ENCODE data around the gene CTIF.

The CTIF gene

DNA sequence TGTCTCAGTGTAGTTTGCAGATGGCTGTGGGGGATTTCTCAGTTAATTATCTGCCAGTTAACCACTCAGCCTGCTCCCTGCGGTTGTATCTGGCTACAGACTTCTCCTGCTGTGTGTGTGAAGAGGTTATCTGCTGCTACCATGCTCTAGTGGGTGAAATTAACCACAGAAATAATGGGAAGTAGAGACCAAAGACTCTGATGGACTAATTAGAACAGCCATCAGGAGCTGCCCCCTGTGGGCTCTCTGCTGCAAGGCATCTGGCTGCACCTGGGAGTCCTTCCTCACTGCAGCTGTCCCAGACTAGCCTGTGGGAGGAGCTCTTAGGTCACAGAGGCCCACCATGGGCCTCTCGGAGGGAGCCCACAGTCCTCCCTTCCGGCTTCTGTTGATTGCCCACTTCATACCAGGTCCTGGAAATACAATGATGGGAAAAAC lies 66.6 kb downstream of the CTIF start:
- DNase-seq = no peak

DNA sequence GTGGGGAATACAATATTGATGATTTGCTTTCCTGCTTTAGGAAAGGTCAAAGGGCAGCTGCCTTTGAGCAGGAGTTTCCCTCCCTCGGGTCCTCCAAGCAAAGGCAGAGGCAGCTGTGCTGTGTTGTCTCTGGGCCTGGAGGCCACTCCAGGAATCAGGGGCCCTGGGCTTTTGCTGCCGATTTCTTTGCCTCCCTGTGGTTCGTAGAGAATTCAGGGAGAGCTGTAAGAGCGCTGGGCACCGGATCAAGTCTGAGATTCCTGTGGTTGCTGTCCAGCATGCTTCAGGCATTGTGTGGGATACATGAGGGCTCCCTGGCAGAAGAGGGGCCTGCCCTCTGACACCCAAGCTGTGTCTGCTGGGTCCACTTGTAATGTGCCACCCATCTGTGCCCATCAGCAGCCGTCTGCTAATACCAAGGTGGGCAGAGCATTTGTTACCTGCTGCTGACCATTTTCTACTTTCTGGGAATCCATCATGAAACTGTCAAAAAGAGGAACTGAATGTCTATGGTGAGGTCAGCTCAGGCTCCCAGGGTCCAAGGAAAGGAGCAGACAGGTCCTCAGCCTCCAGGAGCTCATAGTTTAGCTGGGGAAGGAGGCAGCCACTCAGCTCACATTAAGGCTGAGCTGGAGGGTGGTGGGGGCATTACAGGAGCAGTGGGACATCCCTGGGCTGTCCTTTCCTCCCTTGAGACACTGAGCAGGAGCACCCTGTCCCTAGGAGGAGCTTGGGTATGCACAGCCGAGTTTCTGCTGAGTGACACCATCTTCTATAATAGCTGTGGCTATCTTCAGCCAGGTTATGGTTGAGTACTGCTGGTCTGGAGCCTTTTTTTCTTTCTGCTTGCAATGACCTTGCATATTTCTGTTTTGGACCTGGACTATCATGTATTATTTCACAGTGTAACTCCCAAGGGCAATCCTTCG lies 68.5 kb downstream of the CTIF start:
- DNase-seq = no peak

DNA sequence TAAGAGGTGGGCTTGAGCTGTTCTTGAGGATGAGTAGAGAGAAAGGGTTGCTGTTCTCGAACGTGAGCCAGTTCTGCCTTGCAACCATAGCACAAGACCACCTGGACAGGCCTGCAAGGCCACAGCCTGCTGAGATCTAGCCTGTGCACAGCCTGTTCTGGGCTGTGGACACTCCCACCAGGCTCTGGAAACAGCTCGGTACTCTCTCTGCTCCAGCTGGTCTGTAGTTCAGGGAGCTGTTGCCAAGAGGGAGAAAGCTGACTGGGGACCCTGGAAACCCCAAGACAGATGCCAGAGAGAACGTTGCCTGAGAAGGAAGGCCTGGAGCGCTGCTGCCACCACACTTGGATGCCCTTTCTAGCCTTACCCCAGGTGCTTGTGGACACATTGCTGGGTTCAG lies 69.8 kb downstream of the CTIF start:
- no peak for DNase-seq

DNA sequence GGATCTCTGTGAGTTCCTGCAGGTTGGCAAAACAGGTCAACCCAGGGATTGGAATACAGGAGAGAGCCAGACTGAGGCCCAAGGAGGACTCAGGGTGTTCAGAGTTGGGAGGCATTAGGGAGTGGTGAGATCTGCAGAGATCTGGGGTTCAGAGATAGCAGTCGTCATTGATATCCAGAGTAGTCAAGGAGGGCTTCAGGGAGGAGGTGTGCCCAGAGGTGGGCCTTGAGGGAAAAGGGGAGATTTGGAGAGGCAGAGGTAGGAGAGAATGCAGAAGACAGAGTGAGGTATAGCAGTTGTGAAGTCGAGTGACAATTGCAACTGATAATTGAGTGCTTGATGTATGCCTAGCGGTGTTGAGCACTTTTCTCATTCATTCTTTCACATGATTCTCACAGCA lies 70.3 kb downstream of the CTIF start:
- no peak for DNase-seq

DNA sequence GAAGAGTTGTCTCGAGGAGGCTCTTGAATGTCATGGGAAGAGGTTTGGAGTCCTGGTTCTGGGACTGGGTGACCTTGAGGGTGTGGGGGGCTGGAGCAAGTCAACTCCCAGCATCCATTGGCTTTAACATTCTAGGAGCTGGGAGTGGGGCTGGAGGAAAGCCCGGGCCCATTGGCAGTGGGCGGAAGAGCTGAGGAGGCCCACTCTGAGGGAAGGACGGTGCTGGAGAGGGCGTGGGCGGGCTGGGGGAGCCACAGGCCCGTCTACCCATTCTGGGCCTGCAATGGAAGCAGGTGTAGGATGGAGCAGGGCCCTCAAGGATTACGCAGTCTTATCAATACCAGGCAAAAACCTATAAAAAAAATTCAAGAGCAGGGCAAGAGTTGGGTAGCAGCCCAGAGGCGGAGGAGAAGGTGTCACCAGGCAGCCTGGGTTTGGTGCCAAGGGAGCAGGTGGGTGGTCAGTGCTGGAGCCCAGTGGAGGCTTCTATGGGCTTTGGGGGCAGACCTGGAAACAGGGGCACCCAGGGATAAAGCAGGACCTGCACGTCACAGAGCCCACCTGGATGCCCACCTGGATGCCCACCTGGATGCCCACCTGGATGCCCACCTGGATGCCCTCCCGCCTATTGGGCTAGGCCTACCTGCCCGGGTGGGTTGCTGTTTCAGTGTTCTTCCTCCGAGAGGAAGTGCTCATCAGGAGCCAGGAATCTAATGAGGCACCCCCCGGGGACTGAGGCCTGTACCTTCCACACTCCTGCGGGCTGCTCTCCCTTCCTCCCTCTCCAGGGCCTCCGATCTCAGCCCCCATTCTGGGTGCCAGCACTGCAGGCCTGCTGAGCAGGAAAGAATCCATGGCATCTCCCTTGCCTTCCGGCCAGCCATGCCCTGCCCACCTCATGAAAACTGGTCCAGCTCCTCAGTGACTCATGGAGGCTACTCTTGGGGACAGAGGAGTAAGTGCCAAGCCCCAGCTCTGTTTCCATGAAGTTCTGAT lies 71.3 kb downstream of the CTIF start:
- DNase-seq = no peak

DNA sequence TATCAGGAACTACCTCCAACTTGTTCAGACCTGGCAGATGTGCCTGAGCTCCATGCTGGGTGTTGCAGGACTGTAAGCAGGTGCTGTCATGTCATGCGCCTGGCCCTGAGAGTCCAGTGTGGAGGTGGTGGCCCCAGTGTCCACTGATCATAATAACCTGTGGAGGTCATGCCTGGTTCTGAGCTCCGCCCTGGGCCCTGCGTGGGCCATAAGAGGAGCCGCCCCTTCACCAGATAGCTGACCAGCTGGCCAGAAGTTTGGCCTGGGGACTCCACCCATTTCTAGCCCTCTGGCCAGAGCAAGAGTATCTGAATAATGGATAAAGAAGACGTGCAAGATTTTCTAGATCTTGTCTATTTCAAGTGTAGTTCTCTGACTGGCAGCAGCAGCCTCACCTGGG lies 72.4 kb downstream of the CTIF start:
- no peak for DNase-seq

DNA sequence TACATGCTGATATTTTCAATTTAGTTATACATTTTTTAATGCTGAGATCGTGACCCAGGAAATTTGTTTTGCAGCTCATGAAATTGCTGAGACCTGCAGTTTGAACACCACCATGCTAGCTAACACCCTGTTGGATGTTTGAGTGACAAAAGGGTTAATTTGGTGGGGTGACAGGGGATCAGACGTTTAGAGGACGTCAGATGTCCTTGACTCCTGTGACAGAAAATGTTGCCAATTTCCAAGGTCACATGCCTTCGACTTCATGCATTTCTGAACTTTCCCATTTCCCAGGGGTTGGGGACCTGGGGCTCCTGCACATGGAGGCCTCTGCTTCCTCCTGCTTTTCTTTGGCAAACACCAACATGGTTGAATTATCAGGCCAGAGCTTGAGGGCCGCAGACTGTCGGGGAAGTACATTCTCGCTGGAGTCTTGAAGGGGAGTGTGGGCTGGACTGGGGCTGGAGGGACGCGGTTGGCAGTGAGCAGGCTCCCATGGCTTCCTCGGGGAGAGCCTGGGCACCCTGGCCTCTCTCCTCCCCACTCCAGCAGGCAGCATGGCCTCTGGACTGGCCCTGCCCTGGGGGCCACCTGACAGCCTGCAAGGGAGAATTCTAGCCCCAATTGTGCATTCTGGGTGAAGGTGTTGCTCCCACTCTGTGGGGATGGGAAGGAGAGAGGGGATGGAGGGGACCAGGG lies 73.1 kb downstream of the CTIF start:
- DNase-seq = no peak

DNA sequence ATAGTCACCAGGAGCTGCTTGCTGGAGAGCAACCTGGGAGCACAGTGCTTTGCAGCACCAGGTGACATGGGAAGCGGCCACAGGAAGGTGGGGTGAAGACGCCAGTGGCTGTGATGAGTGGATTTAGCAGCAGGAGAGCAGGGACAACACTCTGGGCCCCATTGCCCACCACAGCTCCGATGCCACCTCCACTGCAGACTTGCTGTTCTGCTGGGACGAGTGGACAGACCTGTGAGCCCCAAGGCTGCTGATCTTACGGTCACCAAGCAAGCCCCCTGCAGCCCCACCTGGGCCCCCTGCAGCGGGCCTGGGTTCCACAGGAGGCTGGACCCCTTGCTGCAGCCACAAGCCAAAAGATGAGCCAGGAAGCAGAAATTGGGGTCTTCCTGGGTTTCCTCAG lies 73.7 kb downstream of the CTIF start:
- DNase-seq = no peak

DNA sequence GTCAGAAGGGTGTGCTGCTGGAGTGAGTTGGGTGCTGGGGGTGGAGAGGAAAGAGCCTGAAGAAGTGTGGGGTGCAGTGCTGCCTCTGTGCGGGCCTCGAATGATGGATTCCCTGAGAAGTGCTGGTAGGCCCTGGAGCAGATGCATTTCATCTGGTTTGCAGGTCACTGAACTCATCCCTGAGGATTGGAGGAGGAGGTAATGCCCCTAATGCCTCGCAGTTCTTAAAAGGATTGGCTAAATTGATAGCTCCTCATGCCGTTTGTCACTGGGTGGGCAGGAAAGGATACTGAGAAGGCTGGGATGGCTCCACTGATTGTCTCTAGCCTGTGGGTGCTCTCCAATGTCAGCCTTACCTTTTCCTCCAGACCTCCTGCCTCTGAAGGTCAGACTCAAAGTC lies 74.1 kb downstream of the CTIF start:
- DNase-seq = no peak

DNA sequence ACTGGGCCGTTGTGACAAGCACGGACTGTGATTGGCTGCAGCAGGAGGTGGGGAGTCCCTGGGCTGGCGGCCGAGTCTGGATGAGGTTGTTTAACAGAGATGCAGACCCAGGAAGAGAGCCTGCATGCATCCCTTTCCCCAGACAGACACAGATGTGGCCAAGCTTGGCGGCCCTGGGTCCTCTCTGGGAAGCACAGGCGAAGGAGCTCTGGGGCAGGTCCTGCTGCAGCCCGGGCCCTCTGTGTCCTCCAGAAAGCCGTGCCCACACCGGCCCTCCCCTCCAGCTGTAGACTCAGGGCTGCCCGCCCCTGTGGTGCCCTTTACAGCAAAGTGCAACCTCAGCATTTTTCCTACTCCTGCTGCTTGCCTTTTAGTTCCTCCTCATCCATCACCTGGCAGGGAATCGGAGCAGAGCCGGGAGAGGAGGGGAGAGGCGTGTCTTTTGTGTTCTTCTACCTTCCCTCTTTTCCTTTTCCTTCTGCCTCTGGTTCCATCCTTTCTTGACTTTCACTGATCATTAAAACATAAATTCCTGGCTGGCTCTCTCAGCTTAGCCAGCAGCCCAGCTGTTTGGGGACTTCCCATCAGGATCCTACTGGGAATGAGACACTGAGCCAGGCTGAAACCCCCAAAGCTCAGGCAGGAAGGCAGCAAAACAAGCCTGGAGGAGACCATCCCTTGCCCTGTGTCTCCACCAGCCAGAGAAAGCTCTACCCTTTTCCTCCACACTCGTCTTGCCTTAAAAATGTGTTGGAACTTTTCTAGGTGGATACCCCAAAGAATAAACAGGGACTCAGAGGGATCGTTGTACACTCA lies 75.0 kb downstream of the CTIF start:
- DNase-seq = no peak

DNA sequence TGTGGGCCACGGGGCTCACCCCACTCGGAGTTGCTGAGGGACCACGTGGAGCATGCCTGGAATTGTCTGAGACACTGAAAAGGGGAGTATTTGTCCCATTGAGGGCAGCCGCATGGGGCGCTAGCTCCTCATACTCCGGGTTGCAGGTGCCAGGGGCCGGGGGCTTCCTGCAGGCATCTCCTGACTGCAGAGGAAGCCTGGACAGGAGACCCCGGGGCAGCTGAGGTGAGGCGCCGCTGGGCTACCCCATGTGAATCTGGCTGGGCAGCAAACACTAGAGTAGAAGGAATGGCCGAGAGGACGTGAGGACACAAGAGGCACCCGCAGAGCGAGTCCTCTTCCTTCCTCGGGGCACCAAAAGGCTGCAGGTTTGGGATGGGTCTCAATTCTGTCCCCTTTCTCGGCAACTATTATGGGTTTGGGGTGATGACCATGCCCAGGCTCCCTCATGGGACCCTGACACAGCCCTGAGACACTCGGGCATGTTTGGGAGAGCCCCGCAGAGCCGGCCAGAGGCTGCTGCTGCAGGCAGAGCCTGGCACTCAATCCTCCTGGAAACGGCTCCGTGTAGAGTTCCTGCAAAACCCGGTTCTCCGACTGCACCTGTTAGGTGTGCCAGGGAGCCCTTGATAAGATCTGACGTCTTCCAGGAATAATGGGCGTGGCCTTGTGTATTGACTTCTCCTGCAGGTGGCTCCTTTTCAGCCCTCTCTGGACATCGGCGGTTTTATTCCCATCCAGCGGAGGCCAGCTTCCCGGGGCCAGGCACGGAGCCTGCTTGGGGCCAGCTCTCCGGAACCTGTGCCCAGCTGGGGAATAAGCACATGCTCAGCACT lies 77.0 kb downstream of the CTIF start:
- DNase-seq = no peak

DNA sequence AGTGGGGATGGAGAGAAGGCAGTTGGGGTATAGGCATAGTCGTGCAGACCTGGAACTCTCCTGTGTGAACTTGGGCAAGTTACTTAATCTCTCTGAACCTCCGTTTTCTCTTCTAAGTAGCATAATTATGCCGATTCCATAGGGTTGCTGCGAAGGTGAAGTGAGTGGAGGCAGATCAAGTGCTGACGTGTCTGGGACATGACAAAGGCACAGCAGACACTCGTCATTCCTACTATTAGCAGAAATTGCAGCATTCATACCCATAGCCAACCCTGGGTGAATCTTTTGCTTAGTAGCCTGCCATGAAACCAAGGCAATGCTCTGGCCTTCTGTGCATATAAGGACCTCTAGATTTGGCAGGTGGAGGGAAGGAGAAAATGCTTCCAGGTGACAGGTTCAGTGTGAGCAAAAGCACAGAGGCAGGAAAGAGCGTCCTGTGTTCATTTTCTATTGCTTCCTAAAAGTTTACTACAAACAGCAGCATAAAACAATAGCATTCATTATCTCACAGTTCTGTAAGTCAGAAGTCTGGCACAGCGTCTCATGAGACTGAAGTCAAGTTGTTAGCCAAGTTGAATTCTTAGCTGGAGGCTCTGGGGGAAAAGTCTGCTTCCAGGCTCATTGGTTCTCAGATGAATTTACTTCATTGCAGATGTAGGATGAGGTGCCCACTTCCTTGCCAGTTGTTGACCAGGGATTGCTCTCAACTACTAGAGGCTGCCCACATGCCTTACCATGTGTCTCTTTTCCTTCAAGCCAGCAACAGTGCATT lies 77.8 kb downstream of the CTIF start:
- DNase-seq = no peak

DNA sequence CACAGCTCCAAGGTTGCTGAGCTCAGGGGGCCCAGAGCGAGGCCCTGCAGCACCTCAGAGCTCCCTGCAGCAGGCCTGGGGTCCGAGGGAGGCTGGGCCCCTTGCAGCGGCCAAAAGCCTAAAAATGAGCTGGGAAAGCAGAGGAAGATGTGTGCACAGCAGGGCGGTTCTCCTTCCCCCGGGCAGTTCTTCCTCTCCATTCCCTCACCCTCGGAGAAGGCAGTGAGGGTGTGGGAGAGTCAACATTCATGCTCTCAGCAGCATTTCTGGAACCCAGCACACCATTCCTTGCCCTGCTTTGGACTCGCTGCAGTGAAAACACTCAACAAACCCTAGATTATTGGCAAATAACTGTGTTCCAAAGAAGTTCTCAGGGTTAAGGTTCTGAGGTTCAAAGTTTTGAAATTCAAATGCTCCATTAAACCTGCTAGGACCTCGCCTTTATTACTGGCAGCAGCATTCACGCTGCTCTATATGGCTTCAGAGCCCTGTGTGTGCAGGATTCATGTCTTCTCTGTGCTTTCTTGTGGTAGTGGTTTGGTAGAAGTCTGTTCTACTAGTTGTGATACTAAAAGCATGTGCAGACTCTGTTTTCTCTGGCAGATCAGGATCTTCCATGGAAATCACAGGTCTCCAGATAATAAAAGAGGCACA lies 79.1 kb downstream of the CTIF start:
- DNase-seq = no peak

DNA sequence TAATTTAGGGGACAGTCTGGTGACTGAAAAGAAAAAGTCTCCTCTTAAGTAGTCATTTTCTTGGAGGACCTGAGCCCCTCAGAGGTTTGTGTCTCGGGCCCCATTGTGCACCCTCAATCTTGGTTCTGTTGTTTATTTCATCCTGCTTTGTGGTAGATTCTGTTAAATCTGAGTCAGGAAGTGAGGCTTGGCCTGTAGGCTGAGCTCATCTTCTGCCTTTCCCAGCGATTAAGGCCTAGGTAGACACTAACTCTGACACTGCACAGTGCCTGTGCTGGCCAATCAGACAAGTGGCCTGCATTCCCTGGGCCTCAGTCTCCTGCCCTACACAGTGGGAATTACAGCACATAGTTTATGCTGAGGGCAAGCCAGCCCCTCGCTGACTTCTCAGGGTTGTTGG lies 80.2 kb downstream of the CTIF start:
- no peak for DNase-seq

DNA sequence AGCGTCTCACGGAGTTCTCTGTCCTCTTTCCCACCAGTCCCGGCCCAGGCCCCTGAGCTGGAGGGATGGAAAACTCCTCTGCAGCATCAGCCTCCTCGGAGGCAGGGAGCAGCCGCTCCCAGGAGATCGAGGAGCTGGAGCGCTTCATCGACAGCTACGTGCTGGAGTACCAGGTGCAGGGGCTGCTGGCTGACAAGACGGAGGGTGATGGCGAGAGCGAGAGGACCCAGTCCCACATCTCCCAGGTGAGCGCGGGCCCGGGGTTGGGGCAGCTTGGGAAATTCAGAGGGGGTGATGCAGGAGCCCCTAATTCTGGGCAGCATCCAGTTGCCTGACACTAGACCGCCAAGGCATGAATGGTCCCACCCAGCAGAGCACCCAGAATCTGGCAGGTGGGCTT lies 80.7 kb downstream of the CTIF start:
- DNase-seq = no peak

DNA sequence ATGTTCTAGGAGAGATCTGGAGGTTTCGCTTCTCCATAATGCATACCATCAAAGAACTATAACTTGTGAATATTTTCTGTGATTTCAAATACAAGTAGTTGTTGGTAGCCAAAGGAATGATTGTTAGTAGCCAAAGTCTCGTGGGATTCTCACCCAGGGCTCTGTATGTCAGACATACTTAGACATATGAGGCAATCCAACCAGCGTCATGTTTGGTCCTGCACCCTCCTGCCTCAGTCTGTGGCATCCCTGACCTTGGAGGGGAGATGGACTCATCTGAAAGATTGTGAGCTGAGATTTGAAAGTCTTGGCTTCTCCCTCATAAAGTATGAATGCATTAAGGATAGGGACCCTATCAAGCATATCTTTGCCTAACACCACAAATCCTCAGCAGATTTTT lies 81.2 kb downstream of the CTIF start:
- no peak for DNase-seq

DNA sequence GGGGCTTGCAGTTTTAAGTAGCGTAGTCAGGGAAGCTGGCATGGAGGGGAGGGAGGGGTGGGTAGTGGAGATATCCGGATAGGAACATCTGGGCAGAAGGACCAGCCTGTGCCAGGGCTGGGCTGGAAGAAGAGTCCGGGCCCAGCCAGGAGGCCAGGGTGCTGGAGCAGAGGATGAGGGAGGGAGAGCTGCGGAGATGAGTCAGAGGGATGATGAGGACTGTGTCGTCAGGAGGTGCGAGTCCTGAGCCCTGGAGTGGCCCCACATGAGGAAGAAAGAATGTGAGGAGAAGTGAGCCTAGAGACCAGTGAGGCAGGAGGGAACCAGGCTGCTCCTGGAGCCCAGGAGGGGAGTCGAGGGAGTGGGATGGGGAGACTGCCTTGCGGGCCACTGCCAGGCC lies 82.4 kb downstream of the CTIF start:
- no peak for DNase-seq

DNA sequence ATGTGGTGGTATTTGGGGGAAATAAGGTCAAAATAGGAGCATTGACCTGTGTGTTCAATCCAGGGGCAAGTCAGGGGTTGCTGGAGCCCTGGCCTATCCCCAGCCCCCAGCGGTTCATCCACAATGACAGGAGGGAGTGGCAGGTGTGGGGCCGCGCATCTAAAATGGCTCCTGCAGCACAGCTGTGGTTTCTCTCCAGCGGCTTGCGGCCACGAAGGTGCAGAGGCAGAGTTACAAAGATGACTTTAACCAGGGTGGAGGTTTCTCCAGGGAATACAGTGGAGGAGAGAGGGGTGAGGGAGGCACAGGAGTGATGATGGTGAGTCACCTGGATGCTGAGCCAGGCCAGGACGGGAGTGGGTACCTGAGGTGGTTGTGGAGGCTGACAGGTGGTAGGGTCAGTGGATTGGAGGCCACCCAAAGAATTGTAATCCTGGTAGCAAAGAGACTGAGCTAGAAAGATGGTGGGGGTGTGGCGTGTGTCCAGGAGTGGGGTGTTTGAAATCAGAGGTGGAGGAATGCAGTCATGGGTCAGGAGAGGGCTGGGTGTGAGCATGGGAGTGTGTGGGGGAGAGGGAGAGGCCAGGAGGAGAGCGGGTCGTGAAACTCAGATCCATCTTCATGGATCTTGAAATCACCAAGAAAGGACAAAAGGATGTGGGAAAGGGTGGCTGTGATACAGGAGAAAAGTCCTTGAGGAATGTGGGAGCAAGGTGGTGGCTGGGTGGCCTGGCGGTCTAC lies 83.2 kb downstream of the CTIF start:
- DNase-seq = no peak

DNA sequence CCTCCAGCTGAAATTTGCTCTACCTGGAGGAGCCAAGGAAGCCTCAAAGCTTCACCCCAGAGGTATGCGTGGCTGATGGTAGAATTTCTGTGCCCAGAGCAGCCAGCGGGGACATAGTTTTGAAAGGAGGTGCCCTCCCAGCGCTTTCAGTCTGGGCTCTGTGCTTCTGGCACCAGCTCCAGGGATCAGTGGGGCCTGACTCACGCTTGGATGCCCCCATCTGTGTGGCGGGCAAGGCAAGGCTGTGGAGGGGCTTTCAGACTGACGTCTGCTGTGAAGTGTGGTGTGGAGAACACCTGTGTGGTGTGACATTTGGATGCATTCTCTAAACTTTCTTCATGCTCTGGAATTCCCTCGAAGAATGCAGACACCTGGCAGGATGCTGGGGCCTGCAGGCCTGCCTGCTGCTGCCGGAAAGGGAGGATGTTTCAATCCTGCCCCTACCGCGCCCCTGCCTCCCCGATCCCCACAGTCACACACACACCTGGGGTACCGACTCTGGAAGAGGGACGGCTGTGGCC lies 84.1 kb downstream of the CTIF start:
- no peak for DNase-seq

Measured in GOT3 (cell line).